Hepatic stellate cell (primary cell): ENCODE data around the gene TNFRSF1B.

Source experiments
- DNase-seq: peaks from one replicate; pipeline ENCODE4 v3.0.0; 2011; ENCODE audit warnings: low spot score

Gene TNFRSF1B

DNA sequence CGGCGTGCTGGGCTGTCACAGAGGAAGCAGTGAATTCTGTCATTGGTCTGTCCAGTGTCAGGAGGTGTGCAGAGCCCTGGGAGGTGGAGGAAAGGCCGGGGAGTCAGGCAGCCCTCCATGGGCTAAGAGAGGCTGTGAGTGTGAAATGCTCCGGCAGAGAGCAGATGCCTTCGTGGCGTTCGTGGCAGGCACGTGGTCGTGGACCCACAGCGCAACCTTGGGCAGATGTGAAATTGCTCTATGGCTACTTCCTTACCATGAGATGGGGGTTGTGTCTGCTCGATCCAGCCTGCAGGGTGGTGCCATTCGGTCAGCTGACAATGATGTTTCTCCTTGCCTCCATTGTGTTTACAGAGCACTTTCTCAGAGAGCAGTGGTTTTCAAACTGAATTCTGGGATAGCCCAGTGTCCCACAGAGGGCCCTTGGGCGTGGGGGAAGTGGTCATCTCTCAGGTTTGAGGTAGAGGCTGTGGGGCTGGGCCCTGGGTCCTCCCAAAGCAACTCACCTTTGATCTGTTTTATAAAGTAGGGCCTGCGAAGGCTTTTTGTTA is 27.9 kb downstream of the TNFRSF1B start:
- no peak for DNase-seq

- DNase-seq: no peak
These were observed 28.6 kb downstream of the TNFRSF1B start for GRCh38 chr1:12195416-12195815.

DNA sequence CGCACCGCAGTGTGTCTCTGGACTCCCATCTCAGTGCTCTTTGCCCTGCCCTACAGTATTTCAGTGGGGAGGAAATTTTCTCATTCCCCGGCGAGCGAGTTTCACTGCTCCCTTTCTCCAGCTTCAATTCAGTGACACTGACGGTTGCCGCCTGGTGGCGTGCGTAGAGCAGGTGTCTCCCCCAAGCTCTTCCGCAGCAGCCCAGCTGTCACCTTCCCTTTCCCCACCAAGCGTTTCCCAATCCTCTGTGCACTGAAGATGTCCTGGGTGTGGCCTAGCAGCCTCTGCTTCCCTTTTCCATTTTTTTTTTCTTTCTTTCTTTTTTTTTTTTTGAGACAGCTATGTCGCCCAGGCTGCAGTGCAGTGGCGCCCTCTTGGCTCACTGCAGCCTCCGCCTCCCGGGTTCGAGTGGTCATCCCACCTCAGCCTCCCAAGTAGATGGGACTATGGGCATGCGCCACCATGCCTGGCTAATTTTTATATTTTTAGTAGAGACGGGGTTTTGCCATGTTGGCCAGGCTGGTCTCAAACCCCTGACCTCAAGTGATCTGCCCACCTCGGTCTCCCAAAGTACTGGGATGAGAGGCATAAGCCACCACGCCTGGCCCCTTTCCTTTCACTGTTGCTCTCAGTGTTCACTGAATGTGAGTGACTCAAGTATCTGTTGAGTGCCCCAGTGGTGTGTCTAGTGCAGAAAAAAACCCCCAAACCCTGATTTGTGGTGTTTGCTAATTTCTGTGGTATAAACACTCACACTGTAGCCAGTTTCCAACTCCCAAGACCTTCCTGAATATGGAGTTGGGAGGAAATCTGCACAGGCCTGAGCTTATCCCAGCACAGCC is 30.1 kb downstream of the TNFRSF1B start:
- no peak for DNase-seq

GRCh38 chr1:12197483-12197880 is 30.7 kb downstream of the TNFRSF1B start:
- DNase-seq: no peak

DNA sequence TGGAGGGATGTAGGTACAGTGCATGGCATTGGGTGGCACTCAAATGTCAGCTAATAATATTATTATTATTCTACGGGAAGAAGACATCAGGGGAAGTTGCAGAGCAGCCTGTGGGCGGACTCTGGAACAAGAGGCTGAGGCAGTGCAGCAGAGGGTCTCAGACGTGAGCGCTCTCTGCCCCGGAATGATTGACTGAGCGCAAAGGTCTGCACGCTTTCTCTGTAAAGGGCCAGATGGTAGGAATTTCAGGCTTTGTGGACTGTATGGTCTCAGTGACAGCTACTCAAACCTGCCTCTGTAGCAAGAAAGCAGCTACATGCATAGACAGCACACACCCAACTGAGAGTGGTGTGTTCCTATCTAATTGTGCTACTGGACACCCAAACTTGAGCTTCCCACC is 33.4 kb downstream of the TNFRSF1B start:
- DNase-seq: no peak

GRCh38 chr1:12201352-12202189 is 34.8 kb downstream of the TNFRSF1B start:
- DNase-seq: no peak

DNA sequence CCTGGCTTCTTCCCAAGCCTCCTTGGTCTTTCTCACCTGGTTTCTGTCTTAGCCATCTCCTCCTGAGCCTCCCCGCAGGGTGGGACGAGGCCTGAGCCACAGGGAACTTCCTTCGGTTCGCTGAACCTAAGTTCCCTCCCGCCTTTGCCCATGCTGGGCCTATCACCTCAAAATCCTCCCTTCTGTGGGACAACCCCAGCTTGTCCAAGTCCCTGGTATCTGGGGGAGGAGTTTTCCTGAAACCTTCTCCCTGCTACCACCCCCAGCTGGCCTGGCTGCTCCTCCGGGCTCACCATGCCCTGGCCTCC is 35.4 kb downstream of the TNFRSF1B start:
- DNase-seq: no peak

- DNase-seq: no peak
These were observed 35.8 kb downstream of the TNFRSF1B start for GRCh38 chr1:12202577-12202976.

DNA sequence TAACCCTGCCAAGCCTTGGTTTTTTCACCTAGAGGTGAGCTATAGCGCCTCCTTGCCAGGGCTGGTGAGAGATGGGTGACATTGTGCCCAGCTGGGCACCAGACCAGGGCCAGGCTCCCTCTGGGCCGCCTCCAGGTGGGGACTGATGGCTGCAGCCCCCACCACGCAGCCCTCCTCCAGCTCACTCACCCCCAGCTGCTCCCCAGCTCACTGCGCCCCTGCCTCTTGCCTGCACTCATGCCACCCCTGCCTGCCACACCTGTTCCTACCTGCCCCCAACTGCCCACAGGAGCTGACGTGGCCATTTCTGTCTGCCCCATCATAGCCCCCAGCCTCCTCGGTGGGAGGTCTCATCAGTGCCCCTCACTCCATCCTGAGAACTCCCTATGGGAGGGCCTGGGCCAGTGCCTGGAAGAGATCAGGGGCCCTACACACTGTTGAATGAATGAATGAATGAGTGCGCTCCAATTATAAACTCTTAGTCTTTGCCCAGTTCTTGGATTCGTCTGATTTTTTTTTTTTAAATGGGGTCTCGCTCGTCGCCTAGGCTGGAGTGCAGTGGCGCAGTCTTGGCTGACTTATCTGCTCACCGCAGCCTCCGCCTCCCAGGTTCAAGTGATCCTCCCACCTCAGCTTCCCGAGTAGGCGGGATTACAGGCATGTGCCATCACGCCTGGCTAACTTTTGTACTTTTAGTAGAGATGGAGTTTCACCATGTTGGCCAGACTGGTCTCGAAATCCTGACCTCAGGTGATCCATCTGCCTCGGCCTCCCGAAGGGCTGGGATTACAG is 36.6 kb downstream of the TNFRSF1B start:
- no peak for DNase-seq

DNA sequence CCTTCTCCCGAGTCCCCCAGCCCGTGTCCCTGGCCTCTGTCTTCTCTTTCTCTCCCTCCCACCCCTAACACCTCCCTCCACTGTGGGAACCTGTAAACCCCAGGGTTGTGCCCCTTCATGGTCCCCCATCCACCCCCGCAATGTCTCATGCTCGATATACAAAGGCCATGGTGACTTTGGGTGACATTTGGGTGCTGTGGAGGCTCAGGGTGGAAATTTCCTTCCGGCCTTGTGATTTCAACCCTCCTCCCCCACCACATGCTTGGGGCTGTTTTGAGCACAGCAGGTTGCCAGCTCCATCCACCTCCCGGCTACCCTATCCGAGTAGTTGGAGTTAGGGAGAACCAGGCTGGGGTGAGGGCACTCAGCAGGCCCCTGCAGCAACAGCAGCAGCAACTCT is 37.3 kb downstream of the TNFRSF1B start:
- DNase-seq: no peak

GRCh38 chr1:12204754-12205658 is 38.2 kb downstream of the TNFRSF1B start:
- no peak for DNase-seq

GRCh38 chr1:12206238-12206637 is 39.4 kb downstream of the TNFRSF1B start:
- no peak for DNase-seq

DNA sequence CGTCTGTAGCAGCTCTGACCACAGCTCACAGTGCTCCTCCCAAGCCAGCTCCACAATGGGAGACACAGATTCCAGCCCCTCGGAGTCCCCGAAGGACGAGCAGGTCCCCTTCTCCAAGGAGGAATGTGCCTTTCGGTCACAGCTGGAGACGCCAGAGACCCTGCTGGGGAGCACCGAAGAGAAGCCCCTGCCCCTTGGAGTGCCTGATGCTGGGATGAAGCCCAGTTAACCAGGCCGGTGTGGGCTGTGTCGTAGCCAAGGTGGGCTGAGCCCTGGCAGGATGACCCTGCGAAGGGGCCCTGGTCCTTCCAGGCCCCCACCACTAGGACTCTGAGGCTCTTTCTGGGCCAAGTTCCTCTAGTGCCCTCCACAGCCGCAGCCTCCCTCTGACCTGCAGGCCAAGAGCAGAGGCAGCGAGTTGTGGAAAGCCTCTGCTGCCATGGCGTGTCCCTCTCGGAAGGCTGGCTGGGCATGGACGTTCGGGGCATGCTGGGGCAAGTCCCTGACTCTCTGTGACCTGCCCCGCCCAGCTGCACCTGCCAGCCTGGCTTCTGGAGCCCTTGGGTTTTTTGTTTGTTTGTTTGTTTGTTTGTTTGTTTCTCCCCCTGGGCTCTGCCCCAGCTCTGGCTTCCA is 40.1 kb downstream of the TNFRSF1B start:
- DNase-seq: no peak

DNA sequence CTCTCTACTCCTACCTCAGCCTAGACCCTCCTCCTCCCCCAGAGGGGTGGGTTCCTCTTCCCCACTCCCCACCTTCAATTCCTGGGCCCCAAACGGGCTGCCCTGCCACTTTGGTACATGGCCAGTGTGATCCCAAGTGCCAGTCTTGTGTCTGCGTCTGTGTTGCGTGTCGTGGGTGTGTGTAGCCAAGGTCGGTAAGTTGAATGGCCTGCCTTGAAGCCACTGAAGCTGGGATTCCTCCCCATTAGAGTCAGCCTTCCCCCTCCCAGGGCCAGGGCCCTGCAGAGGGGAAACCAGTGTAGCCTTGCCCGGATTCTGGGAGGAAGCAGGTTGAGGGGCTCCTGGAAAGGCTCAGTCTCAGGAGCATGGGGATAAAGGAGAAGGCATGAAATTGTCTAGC is 41.5 kb downstream of the TNFRSF1B start:
- no peak for DNase-seq

GRCh38 chr1:12208764-12209494 is 42.1 kb downstream of the TNFRSF1B start:
- DNase-seq: peak; percentile 90

- no peak for DNase-seq
These were observed 42.7 kb downstream of the TNFRSF1B start for GRCh38 chr1:12209495-12209832.

DNA sequence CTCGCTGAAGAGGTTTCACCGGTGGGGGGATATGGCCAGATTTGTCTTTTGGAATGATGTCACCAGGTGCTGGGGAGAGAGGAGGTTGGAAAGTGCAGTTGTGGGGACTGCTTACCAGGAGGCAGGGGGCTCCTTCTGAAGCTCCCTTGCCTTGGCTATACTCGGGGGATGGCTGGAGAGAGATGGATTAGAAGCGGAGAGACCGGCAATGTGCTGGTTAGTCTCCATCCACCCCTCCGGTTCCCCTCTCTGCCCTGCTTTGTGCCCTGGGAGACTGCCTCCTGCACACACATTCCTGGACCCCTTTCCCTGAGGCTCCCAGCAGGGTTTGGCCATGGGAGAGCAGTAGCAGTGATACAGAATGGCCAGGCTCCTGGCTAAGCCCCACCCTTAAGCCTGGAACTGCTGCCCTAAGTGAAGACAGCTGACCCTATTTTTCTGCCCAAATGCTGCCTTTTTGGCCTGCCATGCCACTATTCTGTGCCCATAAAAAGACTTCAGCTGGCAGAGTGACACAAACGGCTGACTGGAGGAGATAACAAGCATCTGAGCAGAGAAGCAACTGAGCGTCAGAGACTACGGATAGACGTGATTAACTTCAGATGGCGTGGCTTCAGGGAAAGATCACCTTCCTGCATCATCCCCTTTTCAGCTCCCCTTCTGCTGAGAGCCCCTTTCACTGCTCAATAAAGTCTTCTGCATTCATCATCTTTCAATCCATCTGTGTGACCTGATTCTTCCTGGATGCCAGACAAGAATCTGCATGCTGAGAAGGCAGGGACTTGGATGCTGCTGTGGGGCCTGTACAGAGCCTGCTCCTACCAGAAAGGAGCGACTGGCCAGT is 48.5 kb downstream of the TNFRSF1B start:
- no peak for DNase-seq

- no peak for DNase-seq
These were observed 53.0 kb downstream of the TNFRSF1B start for GRCh38 chr1:12219800-12220199.

GRCh38 chr1:12220890-12221289 is 54.1 kb downstream of the TNFRSF1B start:
- DNase-seq: no peak
